Skeletal muscle tissue (tissue), 4 donors: Measurements from ENCODE around the gene OTOP1. TPM values are rescaled to one million over a fixed set of nuclear protein-coding genes. Genes with fewer than 3 reads are reported as not detected.
"Not testable (repeated sequence)": the region's sequence is repeated elsewhere in the genome, so short reads cannot be mapped to it uniquely, and the experiment has no call there.

Experiments used
- H3K27ac ChIP-seq: one replicate; pipeline ENCODE4 v1.7.0; 2013; ENCODE audit warnings: mild to moderate bottlenecking, low read depth, low read length, inconsistent platforms
- H3K27me3 ChIP-seq, 3 donors: one replicate each; pipeline ENCODE4 v1.7.0; 2013; ENCODE audit warnings: low read length in 3 of 3; ENCODE audit not compliant: control insufficient read depth in 3 of 3, insufficient read depth in 3 of 3
- H3K36me3 ChIP-seq, 3 donors: one replicate each; pipeline ENCODE4 v1.7.0; 2013; ENCODE audit warnings: low read length in 3 of 3; ENCODE audit not compliant: control insufficient read depth in 3 of 3, insufficient read depth in 3 of 3
- H3K4me1 ChIP-seq, 3 donors: one replicate each; pipeline ENCODE4 v1.7.0; 2013; ENCODE audit warnings: low read length in 3 of 3, mild to moderate bottlenecking in 3 of 3; ENCODE audit not compliant: control insufficient read depth in 3 of 3, insufficient read depth in 3 of 3
- H3K4me3 ChIP-seq, 3 donors: one replicate each; pipeline ENCODE4 v1.7.0; 2013; ENCODE audit warnings: low read length in 3 of 3
- H3K9ac ChIP-seq, 3 donors: one replicate each; pipeline ENCODE4 v1.7.0; 2013; ENCODE audit warnings: low read length in 3 of 3, mild to moderate bottlenecking in 3 of 3, moderate library complexity in 2 of 3, low read depth in 1 of 3
- H3K9me3 ChIP-seq, 3 donors: one replicate each; pipeline ENCODE4 v1.7.0; 2013; ENCODE audit warnings: low read length in 3 of 3; ENCODE audit not compliant: control insufficient read depth in 3 of 3
- total RNA-seq: library from RNA; depleted of rRNA; stranded (reverse); fragments of >200 nt; gene quantifications from one replicate; pipeline ENCODE4 v1.2.3, GENCODE V29; 2014
- donor health status: Osteomylitis.

The OTOP1 gene
- total RNA-seq, 1 donor from 2014 or later, result not detected

DNA sequence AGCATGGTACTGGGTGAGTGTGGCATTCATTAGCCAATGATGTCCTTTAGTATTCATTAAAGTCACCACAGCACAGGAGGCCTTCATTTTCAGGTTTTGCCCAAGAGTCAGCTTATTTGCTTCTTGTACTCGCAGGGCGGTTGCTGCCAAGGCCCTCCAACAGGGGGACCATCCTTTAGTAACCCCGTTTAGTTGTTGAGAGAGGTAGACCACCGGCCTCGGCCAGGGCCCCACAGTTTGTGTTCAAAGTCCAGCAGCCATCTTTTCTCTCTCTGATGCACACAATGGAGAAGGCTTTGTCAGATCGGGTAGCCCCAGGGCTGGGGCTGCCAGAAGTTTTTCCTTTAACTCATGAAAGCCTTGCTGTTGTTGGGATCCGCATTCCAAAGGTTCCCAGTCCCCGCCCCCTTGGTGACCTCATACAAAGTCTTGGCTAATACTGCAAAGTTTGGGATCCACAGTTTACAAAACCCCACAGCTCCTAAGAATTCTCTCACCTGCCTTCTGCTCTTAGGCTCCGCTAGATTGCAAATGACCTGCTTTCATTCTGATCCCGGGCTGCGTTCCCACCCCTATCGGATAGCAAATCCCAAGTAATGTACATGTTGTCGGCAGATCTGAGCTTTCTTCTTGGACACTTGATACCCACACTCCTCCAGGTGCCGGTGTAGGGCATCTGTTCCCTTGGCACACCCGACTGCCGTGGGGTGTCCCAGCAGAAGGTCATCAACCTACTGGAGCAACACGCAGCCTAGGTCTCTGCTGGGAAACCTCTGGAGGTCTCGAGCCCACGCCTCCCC is 58.5 kb downstream of the OTOP1 start:
- H3K4me1 ChIP-seq, H3K27ac ChIP-seq, H3K27me3 ChIP-seq, H3K9me3 ChIP-seq, H3K9ac ChIP-seq, H3K4me3 ChIP-seq, H3K36me3 ChIP-seq: not testable (repeated sequence)

DNA sequence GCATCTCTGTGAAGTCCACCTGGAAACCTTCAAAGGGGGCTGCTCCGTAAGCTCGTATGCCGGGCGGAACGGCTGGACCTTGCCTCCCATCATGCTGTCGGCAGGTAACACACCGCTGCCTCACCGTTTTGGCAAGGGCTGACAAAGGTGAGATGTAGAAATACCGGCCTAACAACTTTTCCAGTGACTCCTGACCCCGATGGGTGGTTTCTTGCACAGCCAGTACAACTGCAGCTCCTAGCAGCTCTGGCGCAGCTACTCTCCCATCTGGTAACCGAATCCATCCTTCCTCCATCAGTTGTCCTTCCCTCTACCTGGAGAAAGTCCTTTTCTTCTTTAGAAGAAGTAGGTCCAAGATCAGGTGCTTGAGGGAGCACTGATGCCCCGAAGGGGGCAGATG is 59.7 kb downstream of the OTOP1 start:
- H3K9me3 ChIP-seq, H3K27me3 ChIP-seq, H3K36me3 ChIP-seq, H3K9ac ChIP-seq, H3K4me3 ChIP-seq, H3K27ac ChIP-seq, H3K4me1 ChIP-seq: not testable (repeated sequence)

DNA sequence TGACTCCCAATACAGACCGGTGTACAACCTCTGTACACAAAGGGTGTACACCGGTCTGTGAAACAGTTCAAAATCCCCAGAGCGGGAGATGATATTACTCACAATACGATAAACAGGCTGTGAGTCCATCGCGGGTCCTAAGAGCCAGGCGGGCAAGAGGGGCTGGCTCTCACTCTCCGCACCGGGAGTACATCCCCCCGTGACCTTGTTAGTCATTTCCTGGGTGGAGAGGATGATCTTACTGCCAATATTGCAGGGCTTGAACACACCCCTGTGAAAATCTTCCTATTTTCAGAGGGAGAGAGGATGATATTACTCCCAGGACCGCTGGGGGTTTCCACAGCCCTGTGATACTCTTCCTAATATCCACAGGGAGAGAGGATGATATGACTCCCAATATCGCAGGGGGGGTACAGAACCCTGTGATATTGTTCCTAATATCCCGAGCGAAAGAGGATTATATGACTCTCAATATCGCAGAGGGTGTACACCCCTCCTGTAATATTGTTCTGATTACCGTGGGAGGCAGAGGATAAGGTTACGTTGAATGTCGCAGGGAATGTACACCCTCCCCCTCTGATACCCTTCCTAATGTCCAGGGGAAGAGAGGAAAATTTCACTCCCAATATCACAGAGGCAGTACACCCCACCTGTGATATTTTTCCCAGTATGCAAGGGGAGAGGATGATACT is 60.9 kb downstream of the OTOP1 start:
- H3K36me3 ChIP-seq, H3K4me1 ChIP-seq, H3K27me3 ChIP-seq, H3K9ac ChIP-seq, H3K27ac ChIP-seq, H3K4me3 ChIP-seq, H3K9me3 ChIP-seq: not testable (repeated sequence)

DNA sequence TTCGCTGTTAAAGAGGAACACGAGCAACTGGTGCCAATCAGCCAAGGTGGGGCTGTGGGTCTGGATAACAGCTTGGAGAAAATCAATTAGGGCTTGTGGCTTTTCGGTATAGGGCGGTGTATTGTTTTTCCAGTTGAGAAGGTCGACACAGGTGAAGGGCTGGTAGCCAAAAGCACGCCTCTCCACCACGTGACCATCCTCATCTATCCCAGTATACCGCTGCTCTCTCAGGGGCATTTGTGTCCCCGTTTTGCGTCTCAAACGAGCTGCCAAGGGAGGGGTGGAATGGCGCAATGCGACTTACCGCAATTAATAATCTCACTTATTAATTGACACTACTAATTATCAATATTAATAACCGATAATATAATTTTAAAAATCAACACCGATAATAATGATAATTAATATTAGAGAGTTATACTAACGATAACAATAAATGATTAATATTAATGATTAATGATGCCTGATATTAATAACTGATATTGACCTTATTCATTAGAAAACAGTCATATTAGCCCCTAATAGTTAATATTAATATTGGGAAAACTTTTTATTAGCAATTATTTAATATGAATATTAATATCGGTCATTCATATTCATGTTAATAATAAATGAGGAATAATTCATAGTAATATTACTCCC is 62.1 kb downstream of the OTOP1 start:
- not testable (repeated sequence) for H3K4me3 ChIP-seq, H3K27me3 ChIP-seq, H3K9ac ChIP-seq, H3K36me3 ChIP-seq, H3K27ac ChIP-seq, H3K4me1 ChIP-seq, H3K9me3 ChIP-seq

DNA sequence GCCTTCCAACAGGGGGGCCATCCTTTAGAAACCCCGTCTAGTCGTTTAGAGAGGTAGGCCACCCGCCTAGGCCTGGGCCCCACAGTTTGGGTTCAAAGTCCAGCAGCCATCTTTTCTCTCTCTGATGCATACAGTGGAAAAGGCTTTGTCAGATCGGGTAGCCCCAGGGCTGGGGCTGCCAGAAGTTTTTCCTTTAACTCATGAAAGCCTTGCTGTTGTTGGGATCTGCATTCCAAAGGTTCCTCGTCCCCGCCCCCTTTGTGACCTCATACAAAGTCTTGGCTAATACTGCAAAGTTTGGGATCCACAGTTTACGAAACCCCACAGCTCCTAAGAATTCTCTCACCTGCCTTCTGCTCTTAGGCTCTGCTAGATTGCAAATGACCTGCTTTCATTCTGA is 64.5 kb downstream of the OTOP1 start:
- not testable (repeated sequence) for H3K9ac ChIP-seq, H3K4me1 ChIP-seq

DNA sequence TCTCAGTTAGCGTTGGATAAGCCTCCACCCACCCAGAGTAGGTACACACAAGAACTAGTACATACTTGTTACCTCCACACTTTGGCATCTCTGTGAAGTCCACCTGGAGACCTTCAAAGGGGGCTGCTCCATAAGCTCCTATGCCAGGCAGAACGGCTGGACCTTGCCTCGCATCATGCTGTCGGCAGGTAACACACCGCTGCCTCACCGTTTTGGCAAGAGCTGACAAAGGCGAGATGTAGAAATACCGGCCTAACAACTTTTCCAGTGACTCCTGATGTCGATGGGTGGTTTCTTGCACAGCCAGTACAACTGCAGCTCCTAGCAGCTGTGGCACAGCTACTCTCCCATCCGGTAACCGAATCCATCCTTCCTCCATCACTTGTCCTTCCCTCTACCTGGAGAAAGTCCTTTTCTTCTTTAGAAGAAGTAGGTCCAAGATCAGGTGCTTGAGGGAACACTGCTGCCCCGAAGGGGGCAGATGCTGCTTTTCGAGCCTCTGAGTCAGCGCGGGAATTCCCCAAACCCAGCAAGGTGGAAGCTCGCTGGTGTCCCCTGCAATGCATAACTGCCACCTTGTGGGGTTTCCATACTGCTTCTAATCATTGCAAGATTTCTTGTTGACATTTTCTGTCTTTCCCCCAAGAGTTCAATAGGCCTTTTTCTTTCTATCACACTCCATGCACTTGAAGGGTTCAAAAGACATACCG is 65.6 kb downstream of the OTOP1 start:
- not testable (repeated sequence) for H3K9me3 ChIP-seq, H3K27me3 ChIP-seq, H3K4me1 ChIP-seq, H3K27ac ChIP-seq, H3K36me3 ChIP-seq, H3K4me3 ChIP-seq, H3K9ac ChIP-seq

More for the DNA sequence above, 64.5 kb downstream of the OTOP1 start:
- H3K4me3 ChIP-seq, H3K9me3 ChIP-seq, H3K36me3 ChIP-seq, H3K27me3 ChIP-seq, H3K27ac ChIP-seq: not testable (repeated sequence)

DNA sequence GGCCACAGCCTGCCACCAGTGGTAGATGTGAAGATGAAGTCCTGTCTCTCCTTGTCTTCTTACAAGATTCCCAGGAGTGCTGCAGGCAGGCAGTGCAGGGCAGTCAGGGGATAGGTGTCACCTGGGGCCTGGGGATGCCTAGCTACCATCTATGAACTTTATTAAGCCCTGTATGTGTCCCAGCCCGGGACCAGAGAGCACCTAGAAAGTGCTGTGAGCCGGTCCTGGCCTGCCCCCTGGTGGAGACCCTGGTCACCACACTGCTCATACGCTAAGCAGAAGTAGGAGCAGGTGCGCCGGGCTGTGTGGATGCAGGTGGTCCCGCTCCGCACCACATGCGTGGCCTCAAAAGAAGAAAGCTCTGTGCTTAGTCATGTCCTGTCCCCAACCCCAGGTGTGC is 81.1 kb downstream of the OTOP1 start:
- not testable (repeated sequence) for H3K9ac ChIP-seq, H3K4me1 ChIP-seq, H3K9me3 ChIP-seq, H3K27me3 ChIP-seq, H3K4me3 ChIP-seq, H3K27ac ChIP-seq, H3K36me3 ChIP-seq

DNA sequence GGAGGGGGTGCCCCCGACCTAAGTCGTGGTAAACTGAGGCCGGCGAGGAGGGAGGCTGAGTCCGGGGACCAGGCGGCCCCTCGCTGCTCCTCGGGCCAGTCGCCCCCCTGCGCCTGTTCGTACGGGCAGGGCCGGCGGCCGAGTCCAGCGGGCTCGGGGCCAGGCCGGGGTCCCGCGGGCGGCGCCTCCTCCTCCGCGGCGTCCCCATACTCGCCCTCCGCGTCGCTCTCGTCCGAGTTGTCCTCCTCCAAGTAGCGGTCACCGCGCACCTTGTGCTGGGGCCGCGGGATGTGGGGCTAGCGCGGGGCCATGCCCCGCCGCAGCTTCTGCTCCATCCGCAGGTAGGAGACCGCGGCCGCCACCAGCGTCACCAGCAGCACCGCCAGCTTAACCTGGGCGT is 83.4 kb downstream of the OTOP1 start:
- not testable (repeated sequence) for H3K27me3 ChIP-seq, H3K4me1 ChIP-seq, H3K4me3 ChIP-seq, H3K36me3 ChIP-seq, H3K9me3 ChIP-seq, H3K9ac ChIP-seq, H3K27ac ChIP-seq

DNA sequence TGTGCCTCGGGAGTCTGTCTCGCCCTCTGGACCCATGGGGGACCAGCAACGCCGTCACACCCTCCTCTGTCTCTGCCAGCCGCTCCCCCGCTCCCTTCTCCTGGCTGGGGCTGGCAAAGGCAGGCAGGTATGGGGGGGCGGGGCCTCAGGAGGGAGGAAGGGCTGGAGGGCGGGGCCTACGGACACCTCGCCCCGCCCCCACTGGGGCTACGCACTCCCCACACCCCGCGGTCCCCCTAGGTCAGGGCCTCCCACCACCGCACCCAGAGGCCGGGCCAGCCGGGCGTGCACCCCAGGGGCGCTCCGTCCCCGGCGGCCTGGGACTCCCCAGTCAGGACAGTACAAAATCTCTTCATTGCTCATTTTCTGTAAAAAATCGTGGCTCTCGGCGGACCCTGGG is 84.0 kb downstream of the OTOP1 start:
- not testable (repeated sequence) for H3K27ac ChIP-seq, H3K9ac ChIP-seq, H3K36me3 ChIP-seq, H3K4me1 ChIP-seq, H3K9me3 ChIP-seq, H3K27me3 ChIP-seq, H3K4me3 ChIP-seq

DNA sequence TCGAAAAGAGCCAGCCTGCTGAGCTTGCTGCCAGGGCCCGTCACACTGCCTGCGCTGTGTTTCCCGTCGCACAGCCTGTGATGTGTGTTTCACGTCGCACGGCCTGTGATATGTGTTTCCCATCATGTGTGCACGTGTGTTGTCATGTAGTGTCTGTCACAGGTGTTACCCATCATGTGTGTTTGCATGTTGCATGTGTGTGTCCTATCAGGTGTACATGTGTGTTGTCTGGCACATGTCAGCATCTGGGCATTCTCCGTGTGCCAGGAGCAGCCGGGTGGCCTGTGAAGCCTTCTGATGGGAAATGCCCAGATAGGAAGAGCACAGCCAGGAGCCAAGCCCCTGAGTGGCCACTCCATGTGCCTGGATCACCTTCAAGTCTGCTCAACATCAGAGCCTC is 85.5 kb downstream of the OTOP1 start:
- H3K4me3 ChIP-seq, H3K9me3 ChIP-seq, H3K27me3 ChIP-seq, H3K4me1 ChIP-seq, H3K27ac ChIP-seq, H3K9ac ChIP-seq, H3K36me3 ChIP-seq: not testable (repeated sequence)
